Fibroblast of pulmonary artery (primary cell): ENCODE measurements around the gene ARL5A.
A peak's percentile ranks its signal among the peaks of the same experiment; 100 is the strongest.

ENCODE experiments used
- DNase-seq: peaks from one replicate; pipeline ENCODE4 v3.0.0-alpha.2; 2010; ENCODE audit warnings: low read depth
- H3K4me3 ChIP-seq: replicated peaks from 2 replicates; pipeline ENCODE4 v1.5.1; 2011; ENCODE audit warnings: low read depth, mild to moderate bottlenecking, control low read depth, low read length, moderate library complexity
- CTCF ChIP-seq: IDR thresholded peaks from 2 replicates; pipeline ENCODE4 v1.5.1; 2011; ENCODE audit warnings: mild to moderate bottlenecking, control low read depth, low read length, inconsistent platforms; ENCODE audit errors: missing control alignments

ARL5A gene

GRCh38 chr2:151841047-151841424 is 12.8 kb upstream of the ARL5A start:
- TF ChIP-seq CTCF: no peak
- H3K4me3 ChIP-seq: no peak overlapping the region
- no peak for DNase-seq

DNA sequence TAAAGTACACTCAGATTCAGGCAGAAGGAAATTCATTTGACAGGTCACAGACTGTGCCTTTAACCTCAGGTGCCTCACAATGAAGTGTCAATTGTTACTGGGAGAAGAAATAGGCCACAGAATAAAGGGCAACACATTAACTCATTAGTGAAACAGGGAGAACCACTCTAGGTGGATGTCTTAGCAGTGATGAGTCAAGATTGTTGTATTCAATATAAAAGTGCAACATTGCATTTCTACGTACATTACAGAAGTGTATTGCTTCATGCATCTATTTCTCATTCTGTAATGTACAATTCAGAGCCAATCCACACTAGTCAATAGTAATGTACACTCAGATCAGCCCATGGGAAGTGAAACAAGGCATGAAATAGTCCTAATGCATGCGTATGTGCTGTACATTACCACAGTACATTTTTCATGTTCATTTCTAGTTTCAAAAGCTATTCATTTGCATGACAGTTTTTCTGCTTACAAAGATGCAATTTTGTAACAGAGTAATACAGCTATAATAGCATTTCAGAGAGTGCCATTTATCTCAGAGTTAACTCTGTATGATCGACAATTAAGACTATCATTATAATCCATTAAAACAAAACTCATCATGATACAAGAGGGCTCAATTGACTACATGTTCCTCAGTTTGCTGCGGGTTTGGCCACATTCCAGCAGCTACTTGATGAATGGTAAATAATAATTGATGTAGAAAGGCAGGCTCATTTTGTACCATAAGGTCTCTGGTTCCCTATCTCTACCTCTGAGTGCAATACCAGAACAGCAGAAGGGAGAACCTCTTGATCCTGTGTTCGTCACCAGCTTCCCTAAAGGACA is 12.2 kb upstream of the ARL5A start:
- H3K4me3 ChIP-seq: no peak overlapping the region
- TF ChIP-seq CTCF: no peak
- DNase-seq: no peak

GRCh38 chr2:151837926-151838325 is 9.7 kb upstream of the ARL5A start:
- no peak for DNase-seq
- no peak for TF ChIP-seq CTCF
- no peak overlapping the region for H3K4me3 ChIP-seq

DNA sequence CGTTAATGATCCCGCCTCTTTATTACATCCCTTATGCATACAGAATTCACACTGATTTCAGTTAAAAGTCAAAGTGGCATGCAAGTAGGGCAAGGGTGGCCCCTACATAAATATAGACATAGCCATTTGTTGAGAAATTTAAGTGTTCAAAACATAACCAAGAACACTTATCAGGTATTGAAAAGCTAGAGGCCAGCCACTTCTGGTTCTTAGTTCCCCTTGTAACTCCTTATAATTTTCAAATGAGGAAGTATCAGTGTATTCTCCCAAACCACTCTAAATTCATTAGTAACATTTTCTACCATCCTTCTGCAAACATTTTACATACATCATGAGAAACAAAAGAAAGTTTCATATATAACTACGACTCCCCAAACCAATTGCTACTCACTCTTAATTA is 5.8 kb upstream of the ARL5A start:
- DNase-seq: no peak
- no peak overlapping the region for H3K4me3 ChIP-seq
- TF ChIP-seq CTCF: no peak

DNA sequence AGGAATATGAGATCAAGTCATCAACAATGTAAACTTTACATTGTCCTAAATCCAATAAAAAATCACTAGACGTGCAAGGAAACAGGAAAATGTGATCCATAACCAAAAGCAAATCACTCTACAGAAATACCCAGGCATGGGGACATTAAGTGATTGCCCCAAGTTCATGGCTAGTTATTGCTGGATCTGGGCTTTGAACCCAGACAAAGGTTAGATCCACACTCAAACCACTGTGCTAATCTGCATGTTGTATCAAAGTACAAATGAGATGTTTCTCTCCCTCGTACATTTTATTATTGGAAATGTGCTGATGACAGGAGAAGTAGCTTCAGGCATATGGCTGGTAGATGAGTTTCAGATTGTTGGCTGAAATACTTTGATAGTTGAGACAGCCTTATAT is 2.7 kb upstream of the ARL5A start:
- no peak for TF ChIP-seq CTCF
- DNase-seq: no peak
- H3K4me3 ChIP-seq: no peak overlapping the region

DNA sequence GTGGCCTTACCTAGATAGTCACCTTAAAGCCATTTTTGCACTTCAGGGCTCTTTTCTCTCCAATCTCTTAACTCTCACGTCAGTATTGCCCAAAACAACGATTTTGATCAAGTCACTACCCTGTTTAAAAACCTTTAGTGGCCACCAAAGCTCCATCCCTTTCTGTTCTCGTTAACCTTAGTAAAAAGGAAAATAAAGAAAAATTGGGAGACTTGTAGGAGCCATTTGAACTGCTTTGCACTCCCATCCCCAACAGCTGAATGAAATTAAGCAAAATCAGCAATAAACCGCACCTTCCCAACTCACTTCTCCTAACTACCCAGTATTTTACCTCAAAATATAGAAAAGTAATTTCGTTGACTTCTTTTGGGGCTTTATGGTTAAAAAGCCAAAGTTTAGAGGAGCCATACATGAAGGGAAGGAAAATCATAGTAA is 686 bp upstream of the ARL5A start:
- H3K4me3 ChIP-seq: peak overlapping the region; percentile 71
- no peak for DNase-seq
- TF ChIP-seq CTCF: no peak
